Measurements from ENCODE around the gene SLC37A1. TPM values are rescaled to one million over a fixed set of nuclear protein-coding genes. Genes with fewer than 3 reads are reported as not detected.

SLC37A1 gene
- total RNA-seq, 1 donor from 2014 or later, result 60.2 TPM

- Mint-ChIP-seq H3K9me3 (ENCODE audit: low read depth) (no peaks in the 10 kb centered on the region), H3K36me3 (ENCODE audit: insufficient read depth) (no peaks in the 10 kb centered on the region), H3K27ac (peak overlapping the region; percentile 63), H3K4me1 (ENCODE audit: low read depth) (peaks cover 16% of the 10 kb centered on the region), H3K4me3 (ENCODE audit: low read depth) (no peak overlapping the region), H3K27me3 (peaks cover 4% of the 10 kb centered on the region)
- no peak for DNase-seq (ENCODE audit: low spot score, unreplicated experiment)
- TF ChIP-seq CTCF (IDR thresholded peaks at IDR 0.05; ENCODE audit: unreplicated experiment), result no peak
Observed at GRCh38 chr21:42629933-42630589, 116.4 kb downstream of the SLC37A1 start.

- Mint-ChIP-seq H3K27me3 (peaks cover 4% of the 10 kb centered on the region), H3K27ac (peak overlapping the region; percentile 63), H3K4me1 (ENCODE audit: low read depth) (peaks cover 11% of the 10 kb centered on the region), H3K9me3 (ENCODE audit: low read depth) (no peaks in the 10 kb centered on the region), H3K4me3 (ENCODE audit: low read depth) (no peak overlapping the region), H3K36me3 (ENCODE audit: insufficient read depth) (no peaks in the 10 kb centered on the region)
- TF ChIP-seq CTCF (IDR thresholded peaks at IDR 0.05; ENCODE audit: unreplicated experiment), result no peak
- DNase-seq (ENCODE audit: low spot score, unreplicated experiment), result no peak
Observed at GRCh38 chr21:42630626-42631025, 117.0 kb downstream of the SLC37A1 start.

Other genes with a start within 250 kb of the SLC37A1 start
- 40.1 and 40.3 TPM in 2 replicates for gene TFF3, start 198.4 kb upstream of the SLC37A1 start, total RNA-seq
- not detected in 2 replicates for gene TFF2, start 162.9 kb upstream of the SLC37A1 start, total RNA-seq
- gene TFF1, start 147.3 kb upstream of the SLC37A1 start, total RNA-seq, result 0.77 TPM in 1 of 2 replicates, not detected in the other
- gene TMPRSS3, start 117.8 kb upstream of the SLC37A1 start, total RNA-seq, result 10.1 and 14.4 TPM in 2 replicates
- not detected in 2 replicates for gene UBASH3A, start 110.0 kb upstream of the SLC37A1 start, total RNA-seq
- 4.4 and 7.1 TPM in 2 replicates for gene RSPH1, start 17.6 kb upstream of the SLC37A1 start, total RNA-seq
- 50.8 and 57.0 TPM in 2 replicates for gene PDE9A, start 139.8 kb downstream of the SLC37A1 start, total RNA-seq